ENCODE data around the gene LIF. TPM values are rescaled to one million over a fixed set of nuclear protein-coding genes. Genes with fewer than 3 reads are reported as not detected.

Gene LIF
- total and polyA plus RNA-seq, 4 donors, result 0.77 to 26.1 (median 5.1) TPM

DNA sequence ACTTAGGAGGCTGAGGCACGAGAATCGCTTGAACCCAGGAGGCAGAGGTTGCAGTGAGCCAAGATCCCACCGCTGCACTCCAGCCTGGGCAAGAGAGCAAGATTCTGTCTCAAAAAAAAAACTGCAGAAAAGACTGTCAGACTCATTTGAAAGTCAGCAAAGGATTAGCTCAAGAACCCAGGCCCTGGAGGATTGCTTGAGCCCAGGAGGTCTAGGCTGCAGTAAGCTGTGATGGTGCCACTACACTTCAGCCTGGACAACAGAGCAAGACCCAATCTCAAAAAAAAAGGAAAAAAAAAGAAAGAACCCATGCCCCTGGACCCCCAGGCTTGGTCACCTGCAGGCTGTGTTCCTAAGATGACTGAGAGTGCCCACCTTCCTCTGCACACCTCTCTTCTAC is 16.2 kb downstream of the LIF start:
- no peak overlapping the region for H3K9ac ChIP-seq (ENCODE audit: insufficient read depth in 1 of 2, low read length in 2 of 2)
- ATAC-seq (ENCODE audit: insufficient read depth, low FRiP score) (no peak), DNase-seq (no peak)
- WGBS, 2 donors, result 98 to 99% methylated on average over 3 of the region's 3 CpGs
- peaks cover 0 to 23% (median 7%) of the 10 kb centered on the region in 5 donors for H3K4me1 ChIP-seq (ENCODE audit: control insufficient read depth in 5 of 5, insufficient read depth in 5 of 5, low read length in 5 of 5)
- TF ChIP-seq, protein P1, sequence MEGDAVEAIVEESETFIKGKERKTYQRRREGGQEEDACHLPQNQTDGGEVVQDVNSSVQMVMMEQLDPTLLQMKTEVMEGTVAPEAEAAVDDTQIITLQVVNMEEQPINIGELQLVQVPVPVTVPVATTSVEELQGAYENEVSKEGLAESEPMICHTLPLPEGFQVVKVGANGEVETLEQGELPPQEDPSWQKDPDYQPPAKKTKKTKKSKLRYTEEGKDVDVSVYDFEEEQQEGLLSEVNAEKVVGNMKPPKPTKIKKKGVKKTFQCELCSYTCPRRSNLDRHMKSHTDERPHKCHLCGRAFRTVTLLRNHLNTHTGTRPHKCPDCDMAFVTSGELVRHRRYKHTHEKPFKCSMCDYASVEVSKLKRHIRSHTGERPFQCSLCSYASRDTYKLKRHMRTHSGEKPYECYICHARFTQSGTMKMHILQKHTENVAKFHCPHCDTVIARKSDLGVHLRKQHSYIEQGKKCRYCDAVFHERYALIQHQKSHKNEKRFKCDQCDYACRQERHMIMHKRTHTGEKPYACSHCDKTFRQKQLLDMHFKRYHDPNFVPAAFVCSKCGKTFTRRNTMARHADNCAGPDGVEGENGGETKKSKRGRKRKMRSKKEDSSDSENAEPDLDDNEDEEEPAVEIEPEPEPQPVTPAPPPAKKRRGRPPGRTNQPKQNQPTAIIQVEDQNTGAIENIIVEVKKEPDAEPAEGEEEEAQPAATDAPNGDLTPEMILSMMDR (IDR thresholded peaks at IDR 0.05; ENCODE audit: control extremely low read depth, extremely low read depth), result no peak
- no peak overlapping the region for H3K4me3 ChIP-seq
- peaks cover 0 to 7% (median 0%) of the 10 kb centered on the region in 3 donors for H3K27me3 ChIP-seq (ENCODE audit: control insufficient read depth in 3 of 3, insufficient read depth in 3 of 3, low read length in 2 of 3)
- H3K9me3 ChIP-seq (ENCODE audit: control insufficient read depth in 4 of 4, insufficient read depth in 3 of 4, low read length in 3 of 4), result no peaks in the 10 kb centered on the region
- no peak overlapping the region for H3K27ac ChIP-seq (ENCODE audit: low read depth in 1 of 2, low read length in 1 of 2)
- no peaks in the 10 kb centered on the region for H3K36me3 ChIP-seq (ENCODE audit: control insufficient read depth in 4 of 4, insufficient read depth in 4 of 4, low read length in 4 of 4)

DNA sequence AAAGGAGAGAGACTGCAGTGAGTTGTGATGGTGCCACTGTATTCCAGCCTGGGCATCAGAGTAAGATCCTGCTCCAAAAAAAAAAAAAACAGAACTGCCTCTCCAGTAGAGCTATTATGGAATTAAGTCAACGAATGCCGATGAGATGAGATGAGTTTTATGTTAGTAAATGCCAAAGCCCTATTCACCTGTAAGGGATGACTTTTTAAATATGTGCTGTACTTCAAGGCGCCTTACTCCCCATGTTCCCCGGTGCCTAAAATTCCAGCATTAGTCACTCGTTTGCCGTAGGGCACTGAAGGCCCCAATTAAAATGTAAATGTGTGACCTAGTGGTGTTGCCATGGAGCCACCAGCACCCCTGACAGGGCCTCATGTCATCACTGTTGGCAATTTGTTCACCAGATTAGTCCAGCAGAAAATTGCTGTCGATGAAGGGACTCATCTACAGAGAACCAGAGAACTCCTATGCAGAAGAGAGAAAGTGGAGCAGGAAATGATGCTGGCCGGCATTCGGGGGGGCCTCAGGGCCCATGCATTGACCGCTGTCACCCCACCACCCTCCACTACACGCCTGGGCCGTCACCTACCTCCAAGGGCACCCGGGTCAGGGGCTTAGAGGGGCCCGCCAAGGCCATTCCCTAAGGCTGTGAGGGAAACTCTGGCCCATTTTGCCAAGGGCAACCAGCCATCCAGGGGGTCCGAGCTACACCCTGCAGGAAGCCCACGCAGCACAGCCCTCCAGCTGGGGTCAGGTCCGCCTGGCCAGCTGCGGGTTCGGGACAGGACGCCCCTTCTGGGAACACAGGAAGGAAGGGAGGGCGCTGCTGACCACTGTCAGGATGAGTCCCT is 17.8 kb downstream of the LIF start:
- Histone ChIP-seq H3K4me3 (no peak overlapping the region), H3K9me3 (ENCODE audit: control insufficient read depth in 4 of 4, insufficient read depth in 3 of 4, low read length in 3 of 4) (no peaks in the 10 kb centered on the region), H3K4me1 (ENCODE audit: control insufficient read depth in 5 of 5, insufficient read depth in 5 of 5, low read length in 5 of 5) (peaks cover 0 to 14% (median 2%) of the 10 kb centered on the region in 5 donors), H3K9ac (ENCODE audit: insufficient read depth in 1 of 2, low read length in 2 of 2) (no peak overlapping the region), H3K27me3 (ENCODE audit: control insufficient read depth in 3 of 3, insufficient read depth in 3 of 3, low read length in 2 of 3) (peaks cover 0 to 7% (median 0%) of the 10 kb centered on the region in 3 donors), H3K36me3 (ENCODE audit: control insufficient read depth in 4 of 4, insufficient read depth in 4 of 4, low read length in 4 of 4) (no peaks in the 10 kb centered on the region), H3K27ac (ENCODE audit: low read depth in 1 of 2, low read length in 1 of 2) (no peak overlapping the region)
- DNase-seq (no peak), ATAC-seq (ENCODE audit: insufficient read depth, low FRiP score) (no peak)
- 65 to 77% methylated on average over 21 of the region's 21 CpGs for WGBS, 2 donors
- TF ChIP-seq, protein P1 (IDR thresholded peaks at IDR 0.05; ENCODE audit: control extremely low read depth, extremely low read depth), result no peak

DNA sequence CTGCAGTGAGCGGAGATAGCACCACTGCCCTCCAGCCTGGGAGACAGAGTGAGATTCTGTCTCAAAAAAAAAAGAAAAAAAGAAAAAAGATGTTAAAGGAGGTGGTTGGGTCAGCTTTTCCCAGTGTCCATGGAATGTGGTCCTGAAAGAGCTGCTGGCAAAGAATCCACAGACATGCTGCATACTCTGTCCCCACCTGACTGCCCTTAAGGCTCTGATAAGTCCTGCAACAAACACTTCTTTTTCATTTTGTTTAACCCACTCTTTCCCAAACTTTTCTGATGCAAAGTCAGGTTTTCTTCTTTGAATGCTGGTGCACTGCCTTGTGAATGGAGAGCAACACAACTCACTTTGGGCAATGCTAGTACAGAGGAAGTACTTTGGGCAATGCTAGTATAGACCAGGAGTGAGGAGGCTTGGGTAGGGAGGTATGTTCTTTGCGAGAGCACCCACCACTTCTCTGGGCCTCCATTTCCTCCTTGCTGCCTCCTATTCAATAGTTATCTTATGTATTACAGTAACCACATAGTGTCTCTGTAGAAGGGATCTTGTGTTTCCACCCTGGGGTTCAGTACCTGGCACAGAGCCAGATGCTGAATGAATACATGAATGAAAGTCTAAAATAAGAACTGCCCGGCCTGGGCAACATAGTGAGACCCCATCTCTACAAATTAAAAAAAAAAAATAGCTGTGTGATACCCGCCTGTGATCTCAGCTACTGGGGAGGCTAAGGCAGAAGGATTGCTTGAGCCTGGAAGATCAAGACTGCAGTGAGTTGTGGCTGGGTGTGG is 18.9 kb downstream of the LIF start:
- WGBS, 2 donors, result 86 to 90% methylated on average over 4 of the region's 4 CpGs
- no peaks in the 10 kb centered on the region for H3K9me3 ChIP-seq (ENCODE audit: control insufficient read depth in 4 of 4, insufficient read depth in 3 of 4, low read length in 3 of 4)
- peaks cover 0 to 9% (median 2%) of the 10 kb centered on the region in 5 donors for H3K4me1 ChIP-seq (ENCODE audit: control insufficient read depth in 5 of 5, insufficient read depth in 5 of 5, low read length in 5 of 5)
- no peak overlapping the region for H3K4me3 ChIP-seq
- H3K27me3 ChIP-seq (ENCODE audit: control insufficient read depth in 3 of 3, insufficient read depth in 3 of 3, low read length in 2 of 3), result peaks cover 0 to 7% (median 0%) of the 10 kb centered on the region in 3 donors
- TF ChIP-seq, protein P1 (IDR thresholded peaks at IDR 0.05; ENCODE audit: control extremely low read depth, extremely low read depth), result no peak
- H3K36me3 ChIP-seq (ENCODE audit: control insufficient read depth in 4 of 4, insufficient read depth in 4 of 4, low read length in 4 of 4), result no peaks in the 10 kb centered on the region
- H3K9ac ChIP-seq (ENCODE audit: insufficient read depth in 1 of 2, low read length in 2 of 2), result no peak overlapping the region
- DNase-seq, result no peak
- no peak overlapping the region for H3K27ac ChIP-seq (ENCODE audit: low read depth in 1 of 2, low read length in 1 of 2)
- ATAC-seq (ENCODE audit: insufficient read depth, low FRiP score), result no peak

All from lung (tissue), 12 donors.